Adrenal gland (tissue), 5 donors: Measurements from ENCODE around the gene NOX4.
"Not testable (repeated sequence)": the region's sequence is repeated elsewhere in the genome, so short reads cannot be mapped to it uniquely, and the experiment has no call there.

Experiments
- CTCF ChIP-seq, 6 experiments: fragments of 450-650 bp in 4 of 6; fragments of 200-600 bp in 2 of 6; sonication (generic) in 1 of 6; IDR thresholded peaks; 1 replicate in 5 of 6; 2 replicates in 1 of 6; pipeline versions ENCODE4 v1.5.1 to v1.8.0; 2016 to 2021; ENCODE audit warnings: antibody characterized with exemption in 6 of 6, mild to moderate bottlenecking in 2 of 6, moderate library complexity in 1 of 6
- POLR2A ChIP-seq, 2 donors: fragments of 450-650 bp; IDR thresholded peaks; one replicate each; pipeline ENCODE4 v1.6.1; 2017; ENCODE audit warnings: antibody characterized with exemption in 2 of 2, mild to moderate bottlenecking in 2 of 2, moderate library complexity in 1 of 2
- donor health status: DM: no; HTN: no; CAD: no.

GRCh38 chr11:89382986-89383385 is 108.2 kb downstream of the NOX4 start:
- not testable (repeated sequence) for TF ChIP-seq POLR2A, CTCF (IDR thresholded peaks at IDR 0.05)
